Caco-2 (cell line): Measurements from ENCODE around the gene ZMYM4. TPM values are rescaled to one million over a fixed set of nuclear protein-coding genes. Genes with fewer than 3 reads are reported as not detected.
"Not testable (repeated sequence)": the region's sequence is repeated elsewhere in the genome, so short reads cannot be mapped to it uniquely, and the experiment has no call there.

Experiments
- BruUV-seq: library from RNA; stranded (reverse); fragments of 400-500 nt; replicated peaks from 2 replicates; lab custom pipeline; 2021; lab: Mats Ljungman, UMichigan
- CTCF ChIA-PET: fragments of 300-600 bp; sonication (Branson Sonifier 250); formaldehyde crosslinking; loops from one replicate; lab custom pipeline; 2022; ENCODE audit warnings: antibody characterized with exemption; lab: Charles Lee
- POLR2A ChIA-PET: fragments of 300-600 bp; sonication (Branson Sonifier 250); formaldehyde crosslinking; loops from one replicate; lab custom pipeline; 2022; ENCODE audit warnings: antibody characterized with exemption; lab: Charles Lee
- DNase-seq, 2 experiments: peaks; one replicate each; pipeline versions ENCODE4 v3.0.0 to v3.0.0-alpha.2; 2020 to 2022
- H3K27me3 ChIP-seq: replicated peaks from 2 replicates; pipeline ENCODE4 v1.6.0; 2011; ENCODE audit warnings: low read length; ENCODE audit not compliant: control insufficient read depth, insufficient read depth
- H3K36me3 ChIP-seq: 2 replicates; pipeline ENCODE4 v1.5.1; 2011; ENCODE audit warnings: low read length; ENCODE audit not compliant: control insufficient read depth, insufficient read depth
- H3K4me1 ChIP-seq: fragments of 250-450 bp; sonication (Bioruptor Pico); 2 replicates; pipeline ENCODE4 v1.5.1; 2020; ENCODE audit warnings: mild to moderate bottlenecking
- H3K4me3 ChIP-seq: 2 replicates; pipeline ENCODE4 v1.5.1; 2011; ENCODE audit warnings: low read depth, mild to moderate bottlenecking, control low read depth, low read length
- H3K9me3 ChIP-seq: fragments of 250-450 bp; sonication (Bioruptor Pico); 2 replicates; pipeline ENCODE4 v1.5.1; 2020; ENCODE audit warnings: mild to moderate bottlenecking, moderate library complexity
- H3K27ac Mint-ChIP-seq: one replicate; pipeline ENCODE4 v1.8.0; 2022; ENCODE audit warnings: mixed read lengths; ENCODE audit not compliant: unreplicated experiment
- H3K27me3 Mint-ChIP-seq: one replicate; pipeline ENCODE4 v1.8.0; 2022; ENCODE audit warnings: mixed read lengths; ENCODE audit not compliant: insufficient read depth, unreplicated experiment
- H3K36me3 Mint-ChIP-seq: one replicate; pipeline ENCODE4 v1.8.0; 2022; ENCODE audit warnings: mild to moderate bottlenecking, mixed read lengths; ENCODE audit not compliant: insufficient read depth, unreplicated experiment
- H3K4me1 Mint-ChIP-seq: one replicate; pipeline ENCODE4 v1.8.0; 2022; ENCODE audit warnings: low read depth, mixed read lengths; ENCODE audit not compliant: unreplicated experiment
- H3K4me3 Mint-ChIP-seq: one replicate; pipeline ENCODE4 v1.8.0; 2022; ENCODE audit warnings: mild to moderate bottlenecking, moderate library complexity, mixed read lengths; ENCODE audit not compliant: unreplicated experiment
- H3K9me3 Mint-ChIP-seq: one replicate; pipeline ENCODE4 v1.8.0; 2022; ENCODE audit warnings: mixed read lengths; ENCODE audit not compliant: unreplicated experiment
- CTCF ChIP-seq, 2 experiments: fragments of 200-600 bp in 1 of 2; IDR thresholded peaks; 1 replicate in 1 of 2; 2 replicates in 1 of 2; pipeline versions ENCODE4 v1.5.1 to v1.8.0; 2011 to 2022; ENCODE audit warnings: antibody characterized with exemption in 1 of 2, control low read depth in 1 of 2, inconsistent platforms in 1 of 2, low read depth in 1 of 2, low read length in 1 of 2, mild to moderate bottlenecking in 1 of 2, moderate library complexity in 1 of 2; ENCODE audit not compliant: insufficient read depth in 1 of 2, severe bottlenecking in 1 of 2, unreplicated experiment in 1 of 2
- intact Hi-C: fragments of 100-400 bp; cut with micrococcal nuclease; formaldehyde crosslinking; loops from one replicate; pipeline ENCODE4 v1.10.0; 2022; ENCODE audit not compliant: unreplicated experiment
- total RNA-seq: library from RNA; stranded (reverse); gene quantifications from 2 replicates; pipeline ENCODE4 v1.2.3, GENCODE V29; 2022

ZMYM4 gene
- total RNA-seq, 1 experiment from 2014 or later = 26.5 TPM

- POLR2A ChIA-PET = no interaction called here
Measured at GRCh38 chr1:35461966-35462651, 193.6 kb downstream of the ZMYM4 start.

GRCh38 chr1:35463232-35463631 is 194.7 kb downstream of the ZMYM4 start:
- Mint-ChIP-seq H3K9me3 (peaks cover 6% of the 10 kb centered on the region), H3K4me3 (no peak overlapping the region), H3K36me3 (peaks cover 43% of the 10 kb centered on the region), H3K27me3 (no peaks in the 10 kb centered on the region), H3K27ac (no peak overlapping the region), H3K4me1 (no peaks in the 10 kb centered on the region)
- no peaks in the 10 kb centered on the region for H3K4me1 ChIP-seq
- no peaks in the 10 kb centered on the region for H3K27me3 ChIP-seq
- no peak overlapping the region for H3K4me3 ChIP-seq
- ChIA-PET POLR2A (no interaction called here), CTCF (no interaction called here)
- no TSS peak for BruUV-seq
- TF ChIP-seq CTCF (IDR thresholded peaks at IDR 0.05; ENCODE audit: insufficient read depth in 1 of 2, low read depth in 1 of 2, low read length in 1 of 2, severe bottlenecking in 1 of 2, unreplicated experiment in 1 of 2) = no peak
- H3K36me3 ChIP-seq = no peaks in the 10 kb centered on the region
- intact Hi-C loops = no loop called here
- no peaks in the 10 kb centered on the region for H3K9me3 ChIP-seq
- DNase-seq = no peak

More at GRCh38 chr1:35461966-35462651, 193.6 kb downstream of the ZMYM4 start:
- Histone ChIP-seq H3K36me3 (no peaks in the 10 kb centered on the region), H3K9me3 (no peaks in the 10 kb centered on the region), H3K4me3 (no peak overlapping the region), H3K4me1 (no peaks in the 10 kb centered on the region), H3K27me3 (no peaks in the 10 kb centered on the region)
- DNase-seq = no peak
- CTCF ChIA-PET = no interaction called here
- peaks cover 6% of the 10 kb centered on the region for H3K9me3 Mint-ChIP-seq
- H3K27me3 Mint-ChIP-seq = no peaks in the 10 kb centered on the region
- no peaks in the 10 kb centered on the region for H3K4me1 Mint-ChIP-seq
- no peak overlapping the region for H3K4me3 Mint-ChIP-seq
- BruUV-seq = no TSS peak
- no peak for TF ChIP-seq CTCF (IDR thresholded peaks at IDR 0.05; ENCODE audit: insufficient read depth in 1 of 2, low read depth in 1 of 2, low read length in 1 of 2, severe bottlenecking in 1 of 2, unreplicated experiment in 1 of 2)
- peaks cover 33% of the 10 kb centered on the region for H3K36me3 Mint-ChIP-seq
- H3K27ac Mint-ChIP-seq = no peak overlapping the region
- intact Hi-C loops = no loop called here

GRCh38 chr1:35463749-35464148 is 195.2 kb downstream of the ZMYM4 start:
- CTCF ChIA-PET, H3K27me3 Mint-ChIP-seq, H3K27ac Mint-ChIP-seq, H3K9me3 ChIP-seq, H3K4me3 ChIP-seq, H3K4me1 ChIP-seq, H3K4me1 Mint-ChIP-seq, H3K27me3 ChIP-seq, POLR2A ChIA-PET, H3K9me3 Mint-ChIP-seq, intact Hi-C loops, BruUV-seq, H3K36me3 ChIP-seq, DNase-seq, H3K4me3 Mint-ChIP-seq: not testable (repeated sequence)
- H3K36me3 Mint-ChIP-seq = peaks cover 48% of the 10 kb centered on the region
